Subcutaneous adipose tissue (tissue), 4 donors: ENCODE data around the gene ECE1. TPM values are rescaled to one million over a fixed set of nuclear protein-coding genes. Genes with fewer than 3 reads are reported as not detected.

Experiments
- total RNA-seq, 4 donors: library from RNA; depleted of rRNA; stranded (reverse); fragments of >200 nt; gene quantifications; one replicate each; pipeline ENCODE4 v1.1.0, GENCODE V29; 2016
- TF ChIP-seq, protein P1 (sequence below): fragments of 450-650 bp; IDR thresholded peaks from one replicate; pipeline ENCODE4 v1.5.1; 2016; ENCODE audit warnings: low read depth, mild to moderate bottlenecking, control low read depth, antibody characterized with exemption, moderate library complexity

Gene ECE1
- total RNA-seq, 4 donors from 2014 or later, result 75.7 to 188 (median 96.7) TPM

DNA sequence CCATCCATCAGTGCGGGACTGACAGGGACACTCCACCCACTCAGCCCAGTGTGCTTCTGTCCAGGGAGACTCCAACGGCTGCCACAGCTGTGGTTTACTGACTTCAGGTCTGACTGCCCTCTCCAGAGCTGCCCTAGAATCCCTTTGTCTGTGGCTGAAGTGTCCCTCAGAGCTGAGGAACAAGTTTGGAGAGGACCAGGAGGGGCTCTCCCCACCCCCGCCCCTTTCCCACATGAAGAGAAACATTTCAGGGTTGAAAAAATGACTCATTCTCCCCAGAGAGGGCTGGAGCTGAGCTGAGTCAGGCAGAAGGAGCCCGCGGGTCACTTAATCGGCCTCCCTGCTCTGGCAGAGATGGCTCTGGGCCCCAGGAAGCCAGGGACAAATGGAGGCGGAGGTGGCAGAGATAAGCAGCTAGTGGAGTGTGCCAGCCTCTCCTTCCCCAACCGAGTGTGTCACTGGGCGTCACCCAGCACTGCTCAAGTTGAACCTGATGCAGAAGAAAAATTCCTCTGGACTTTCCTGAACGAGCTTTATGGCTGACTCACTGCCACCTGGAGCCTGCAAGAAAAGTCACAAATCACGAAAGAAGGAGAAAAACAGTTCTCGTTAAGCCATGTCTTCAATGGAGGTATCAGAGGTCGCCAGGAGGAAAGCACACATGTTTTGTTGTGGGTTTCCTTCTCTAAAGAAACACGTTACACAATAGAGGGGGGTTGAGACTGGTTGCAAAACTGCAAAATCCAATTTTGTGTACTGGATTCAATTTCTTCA is 34.3 kb upstream of the ECE1 start:
- TF ChIP-seq, protein P1, sequence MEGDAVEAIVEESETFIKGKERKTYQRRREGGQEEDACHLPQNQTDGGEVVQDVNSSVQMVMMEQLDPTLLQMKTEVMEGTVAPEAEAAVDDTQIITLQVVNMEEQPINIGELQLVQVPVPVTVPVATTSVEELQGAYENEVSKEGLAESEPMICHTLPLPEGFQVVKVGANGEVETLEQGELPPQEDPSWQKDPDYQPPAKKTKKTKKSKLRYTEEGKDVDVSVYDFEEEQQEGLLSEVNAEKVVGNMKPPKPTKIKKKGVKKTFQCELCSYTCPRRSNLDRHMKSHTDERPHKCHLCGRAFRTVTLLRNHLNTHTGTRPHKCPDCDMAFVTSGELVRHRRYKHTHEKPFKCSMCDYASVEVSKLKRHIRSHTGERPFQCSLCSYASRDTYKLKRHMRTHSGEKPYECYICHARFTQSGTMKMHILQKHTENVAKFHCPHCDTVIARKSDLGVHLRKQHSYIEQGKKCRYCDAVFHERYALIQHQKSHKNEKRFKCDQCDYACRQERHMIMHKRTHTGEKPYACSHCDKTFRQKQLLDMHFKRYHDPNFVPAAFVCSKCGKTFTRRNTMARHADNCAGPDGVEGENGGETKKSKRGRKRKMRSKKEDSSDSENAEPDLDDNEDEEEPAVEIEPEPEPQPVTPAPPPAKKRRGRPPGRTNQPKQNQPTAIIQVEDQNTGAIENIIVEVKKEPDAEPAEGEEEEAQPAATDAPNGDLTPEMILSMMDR, result no peak

DNA sequence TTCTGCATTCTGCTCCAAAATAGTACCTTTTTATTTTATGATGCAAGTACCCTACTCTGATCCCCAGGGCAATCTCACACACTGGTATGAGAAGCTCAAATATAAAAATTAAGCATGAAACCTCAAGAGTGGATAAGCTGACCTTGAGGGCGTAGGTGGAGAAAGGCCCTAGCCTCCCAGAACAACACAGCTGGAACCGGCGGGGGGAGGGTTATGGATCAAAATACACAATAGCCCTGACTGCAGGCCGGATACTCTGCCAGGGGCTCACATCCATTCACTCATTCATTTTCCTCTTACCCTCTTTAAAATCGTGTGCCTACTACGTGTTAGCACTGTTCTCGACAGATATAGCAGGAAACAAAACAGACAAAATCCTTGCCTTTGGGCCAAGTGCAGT is 32.8 kb upstream of the ECE1 start:
- TF ChIP-seq, protein P1, result no peak

DNA sequence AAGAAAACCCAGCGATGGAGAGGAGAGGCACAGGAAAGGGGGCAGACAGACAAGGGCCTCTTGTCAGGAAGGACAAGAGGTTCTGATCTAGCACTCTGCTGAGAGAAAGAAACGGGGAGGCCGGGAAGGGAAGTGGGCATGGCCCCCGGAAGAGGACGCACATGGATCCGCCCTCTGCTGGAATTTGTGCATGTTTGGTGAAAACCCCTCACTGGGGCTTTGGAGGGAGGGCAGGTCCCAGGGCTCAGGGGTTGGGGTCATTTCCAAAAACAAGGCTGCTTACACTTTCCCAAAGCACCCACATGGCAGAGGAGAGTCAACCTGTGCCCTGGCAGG is 32.4 kb upstream of the ECE1 start:
- TF ChIP-seq, protein P1, result no peak

DNA sequence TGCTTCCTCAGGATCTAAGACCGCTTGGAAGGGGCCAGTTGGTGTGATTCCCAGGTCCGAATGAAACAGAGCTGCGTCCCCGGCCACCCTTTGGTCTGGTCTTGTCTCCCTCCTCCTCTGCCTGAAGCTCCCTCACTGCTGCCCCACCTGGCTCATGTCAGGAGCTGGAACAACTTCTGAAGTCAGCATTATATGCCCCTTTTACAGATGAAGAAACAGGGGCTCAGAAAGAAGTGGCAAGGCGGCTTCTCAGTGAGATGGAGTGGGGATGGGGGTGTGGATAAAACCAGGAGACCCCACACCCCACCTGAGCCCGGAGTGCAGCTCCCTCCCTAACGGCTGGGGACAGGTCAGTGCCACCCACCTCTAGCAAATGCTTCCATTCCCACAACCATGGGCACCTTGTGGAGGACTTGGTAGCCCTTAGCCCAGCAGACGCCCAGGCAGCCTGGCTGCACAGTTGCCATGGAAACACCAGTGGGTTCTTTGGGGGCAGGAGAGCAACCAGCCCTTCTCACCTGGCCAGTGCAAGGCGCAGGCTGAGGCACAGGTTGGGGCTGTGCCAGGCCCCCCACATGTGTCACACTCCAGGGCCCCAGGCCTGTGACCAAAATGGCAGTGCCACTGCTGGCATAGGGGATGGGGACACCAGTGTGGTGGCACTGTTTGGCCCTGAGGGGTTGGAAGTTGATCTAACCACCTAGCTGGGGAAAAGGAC is 31.9 kb upstream of the ECE1 start:
- TF ChIP-seq, protein P1, result no peak

DNA sequence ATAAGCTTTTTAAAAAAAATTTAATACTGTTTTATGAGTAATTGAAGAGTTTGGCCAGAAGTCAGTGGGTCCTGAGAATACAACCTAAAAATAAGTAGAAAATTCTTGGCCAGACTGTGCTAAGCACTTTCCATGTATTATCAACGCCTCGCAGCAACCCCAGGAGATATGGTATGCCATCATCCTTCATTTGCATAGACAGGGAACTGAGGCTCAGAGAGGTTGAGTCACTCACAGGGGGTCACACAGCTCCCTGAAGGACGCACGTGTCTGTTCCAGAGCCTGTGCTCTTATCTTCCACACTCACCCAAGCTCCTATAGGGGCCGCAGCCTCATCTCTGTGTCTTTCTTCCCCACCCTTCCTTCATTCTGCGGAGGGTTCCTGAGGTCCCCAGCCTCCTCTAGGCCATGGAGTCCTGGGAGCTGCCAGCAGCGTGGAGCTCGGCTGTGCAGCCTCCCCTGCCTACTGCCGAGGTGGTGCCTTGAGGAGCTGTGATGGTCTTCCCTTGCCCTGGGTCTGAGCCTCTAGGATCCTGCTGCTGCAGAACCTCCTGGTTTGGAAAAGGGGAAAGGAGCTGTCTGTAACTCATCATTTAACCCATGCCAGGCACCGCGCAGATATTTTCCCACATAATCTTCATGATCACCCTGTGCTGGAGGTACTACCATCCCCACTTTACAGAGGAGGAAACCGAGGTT is 30.3 kb upstream of the ECE1 start:
- TF ChIP-seq, protein P1, result no peak

DNA sequence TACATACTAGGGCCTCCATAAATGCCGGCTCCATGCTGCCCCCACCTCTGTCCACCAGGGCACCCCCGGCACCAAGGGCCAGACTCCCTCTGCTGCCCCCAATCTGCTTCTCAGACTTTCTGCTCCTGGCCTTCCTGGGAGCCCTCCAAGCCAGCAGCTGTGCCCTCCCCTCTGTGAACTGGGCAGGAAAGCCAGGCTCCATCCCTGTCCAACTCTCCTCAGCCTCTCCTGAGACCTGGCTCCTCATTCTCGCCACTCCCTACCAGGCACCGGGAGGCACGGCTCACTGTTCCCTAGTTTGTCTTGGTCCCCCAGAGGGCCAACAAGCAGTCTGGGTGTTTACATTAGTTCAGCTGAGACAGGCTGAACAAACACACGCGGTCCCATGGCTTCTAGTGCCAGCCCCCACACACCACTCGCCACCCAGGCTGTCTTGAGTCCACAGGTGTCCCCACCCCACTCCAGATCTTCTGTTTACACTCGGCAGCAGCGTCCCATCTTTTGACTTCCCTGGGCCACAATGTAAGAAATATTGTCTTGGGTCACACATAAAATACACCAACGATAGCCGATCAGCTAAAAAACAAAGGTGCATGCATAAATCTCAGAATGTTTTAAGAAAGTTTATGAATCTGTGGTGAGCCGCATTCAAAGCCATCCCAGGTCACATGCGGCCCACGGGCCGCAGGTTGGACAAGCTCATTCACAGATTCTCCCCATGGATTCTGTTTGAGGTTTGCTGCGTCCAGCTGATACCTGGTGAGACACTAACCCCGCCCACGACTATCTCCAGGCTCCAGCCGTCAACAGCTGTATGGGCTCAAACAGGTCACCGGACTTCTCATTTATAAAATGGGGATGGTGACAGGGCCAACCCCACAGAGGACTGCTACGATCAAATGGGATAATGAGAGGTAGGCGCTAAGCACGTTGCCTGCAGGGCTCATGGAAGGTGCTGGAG is 29.5 kb upstream of the ECE1 start:
- TF ChIP-seq, protein P1, result no peak
